NCI-H128 (cell line): ENCODE results near the gene SYT7.

ENCODE experiments used
- DNase-seq: peaks from one replicate; lab custom pipeline; 2025; ENCODE audit not compliant: unreplicated experiment; lab: John Stamatoyannopoulos, UW

Gene SYT7

GRCh38 chr11:61609000-61609979, 28.4 kb upstream of the SYT7 start:
- DNase-seq, result no peak

GRCh38 chr11:61607920-61608599, 27.2 kb upstream of the SYT7 start:
- no peak for DNase-seq

- DNase-seq, result no peak
These were observed 26.6 kb upstream of the SYT7 start for GRCh38 chr11:61607426-61607825.

GRCh38 chr11:61603667-61604066, 22.8 kb upstream of the SYT7 start:
- DNase-seq, result no peak

- no peak for DNase-seq
These were observed 22.1 kb upstream of the SYT7 start for GRCh38 chr11:61602775-61603569.

- DNase-seq, result no peak
These were observed 20.6 kb upstream of the SYT7 start for GRCh38 chr11:61601512-61601911.

- no peak for DNase-seq
These were observed 19.3 kb upstream of the SYT7 start for GRCh38 chr11:61599968-61600710.

GRCh38 chr11:61598886-61599868, 18.3 kb upstream of the SYT7 start:
- no peak for DNase-seq

- no peak for DNase-seq
These were observed 17.5 kb upstream of the SYT7 start for GRCh38 chr11:61598374-61598773.

- no peak for DNase-seq
These were observed 16.1 kb upstream of the SYT7 start for GRCh38 chr11:61596990-61597389.

GRCh38 chr11:61596542-61596941, 15.7 kb upstream of the SYT7 start:
- no peak for DNase-seq

- no peak for DNase-seq
These were observed 14.0 kb upstream of the SYT7 start for GRCh38 chr11:61594907-61595257.

- DNase-seq, result no peak
These were observed 12.3 kb upstream of the SYT7 start for GRCh38 chr11:61593151-61593550.

- DNase-seq, result no peak
These were observed 11.3 kb upstream of the SYT7 start for GRCh38 chr11:61592176-61592575.

GRCh38 chr11:61589961-61590360, 9.1 kb upstream of the SYT7 start:
- DNase-seq, result no peak

GRCh38 chr11:61588728-61589191, 7.9 kb upstream of the SYT7 start:
- no peak for DNase-seq

- DNase-seq, result no peak
These were observed 7.3 kb upstream of the SYT7 start for GRCh38 chr11:61587951-61588727.

- DNase-seq, result no peak
These were observed 6.7 kb upstream of the SYT7 start for GRCh38 chr11:61587541-61587941.
